ENCODE results near the gene PLAGL1. TPM values are rescaled to one million over a fixed set of nuclear protein-coding genes. Genes with fewer than 3 reads are reported as not detected.
A peak's percentile ranks its signal among the peaks of the same experiment; 100 is the strongest.
"Not testable (repeated sequence)": the region's sequence is repeated elsewhere in the genome, so short reads cannot be mapped to it uniquely, and the experiment has no call there.

PLAGL1 gene, protein sequence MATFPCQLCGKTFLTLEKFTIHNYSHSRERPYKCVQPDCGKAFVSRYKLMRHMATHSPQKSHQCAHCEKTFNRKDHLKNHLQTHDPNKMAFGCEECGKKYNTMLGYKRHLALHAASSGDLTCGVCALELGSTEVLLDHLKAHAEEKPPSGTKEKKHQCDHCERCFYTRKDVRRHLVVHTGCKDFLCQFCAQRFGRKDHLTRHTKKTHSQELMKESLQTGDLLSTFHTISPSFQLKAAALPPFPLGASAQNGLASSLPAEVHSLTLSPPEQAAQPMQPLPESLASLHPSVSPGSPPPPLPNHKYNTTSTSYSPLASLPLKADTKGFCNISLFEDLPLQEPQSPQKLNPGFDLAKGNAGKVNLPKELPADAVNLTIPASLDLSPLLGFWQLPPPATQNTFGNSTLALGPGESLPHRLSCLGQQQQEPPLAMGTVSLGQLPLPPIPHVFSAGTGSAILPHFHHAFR
- 12.1 and 13.5 TPM in 2 replicates for total RNA-seq

DNA sequence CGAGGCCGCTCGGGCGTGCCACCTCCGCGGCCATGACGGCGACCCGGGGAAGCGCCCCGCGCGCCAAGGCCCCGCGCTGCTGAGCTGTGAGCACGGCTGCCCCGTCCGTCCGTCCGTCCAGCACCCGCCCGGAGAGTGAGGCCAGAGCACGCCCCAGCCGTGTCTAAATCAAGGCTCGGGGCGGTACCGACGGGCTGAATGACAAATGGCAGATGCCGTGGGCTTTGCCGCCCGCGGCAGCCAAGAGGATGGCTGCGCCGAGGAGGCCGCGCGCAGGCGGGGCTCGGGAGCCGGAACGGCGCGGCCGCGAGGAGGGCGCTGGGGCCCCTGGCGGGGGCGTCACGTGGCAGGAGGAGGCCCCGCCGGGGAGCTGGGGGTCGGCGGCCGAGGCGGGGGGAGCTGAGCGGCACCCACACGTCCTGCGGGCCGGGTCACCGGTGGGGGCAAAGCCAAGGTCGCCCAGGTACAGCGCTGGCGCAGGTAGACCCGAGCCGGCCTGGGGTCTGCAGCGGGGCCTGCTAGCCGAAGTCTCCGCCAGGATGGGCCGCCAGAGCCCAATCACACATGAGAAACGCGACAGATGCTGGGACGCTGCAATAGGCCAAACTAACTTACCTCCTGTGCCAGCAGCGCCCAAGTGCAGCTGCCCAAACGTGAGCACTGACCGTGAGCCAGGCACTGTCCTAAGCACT is at the start of gene PLAGL1:
PLAGL1 (minus strand) TSS at position 140 of the 692 bp plus-strand sequence. CDS start 60,123 bp downstream, outside the sequence.
- peak; percentile 70 for DNase-seq (ENCODE audit: low read depth)
- TF ChIP-seq, protein P1, sequence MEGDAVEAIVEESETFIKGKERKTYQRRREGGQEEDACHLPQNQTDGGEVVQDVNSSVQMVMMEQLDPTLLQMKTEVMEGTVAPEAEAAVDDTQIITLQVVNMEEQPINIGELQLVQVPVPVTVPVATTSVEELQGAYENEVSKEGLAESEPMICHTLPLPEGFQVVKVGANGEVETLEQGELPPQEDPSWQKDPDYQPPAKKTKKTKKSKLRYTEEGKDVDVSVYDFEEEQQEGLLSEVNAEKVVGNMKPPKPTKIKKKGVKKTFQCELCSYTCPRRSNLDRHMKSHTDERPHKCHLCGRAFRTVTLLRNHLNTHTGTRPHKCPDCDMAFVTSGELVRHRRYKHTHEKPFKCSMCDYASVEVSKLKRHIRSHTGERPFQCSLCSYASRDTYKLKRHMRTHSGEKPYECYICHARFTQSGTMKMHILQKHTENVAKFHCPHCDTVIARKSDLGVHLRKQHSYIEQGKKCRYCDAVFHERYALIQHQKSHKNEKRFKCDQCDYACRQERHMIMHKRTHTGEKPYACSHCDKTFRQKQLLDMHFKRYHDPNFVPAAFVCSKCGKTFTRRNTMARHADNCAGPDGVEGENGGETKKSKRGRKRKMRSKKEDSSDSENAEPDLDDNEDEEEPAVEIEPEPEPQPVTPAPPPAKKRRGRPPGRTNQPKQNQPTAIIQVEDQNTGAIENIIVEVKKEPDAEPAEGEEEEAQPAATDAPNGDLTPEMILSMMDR (IDR thresholded peaks at IDR 0.05; ENCODE audit: insufficient read depth, low read depth, low read length), result no peak
- H3K4me3 ChIP-seq (ENCODE audit: low read depth, low read length), result peak within 1 kb of the TSS; percentile 68

DNA sequence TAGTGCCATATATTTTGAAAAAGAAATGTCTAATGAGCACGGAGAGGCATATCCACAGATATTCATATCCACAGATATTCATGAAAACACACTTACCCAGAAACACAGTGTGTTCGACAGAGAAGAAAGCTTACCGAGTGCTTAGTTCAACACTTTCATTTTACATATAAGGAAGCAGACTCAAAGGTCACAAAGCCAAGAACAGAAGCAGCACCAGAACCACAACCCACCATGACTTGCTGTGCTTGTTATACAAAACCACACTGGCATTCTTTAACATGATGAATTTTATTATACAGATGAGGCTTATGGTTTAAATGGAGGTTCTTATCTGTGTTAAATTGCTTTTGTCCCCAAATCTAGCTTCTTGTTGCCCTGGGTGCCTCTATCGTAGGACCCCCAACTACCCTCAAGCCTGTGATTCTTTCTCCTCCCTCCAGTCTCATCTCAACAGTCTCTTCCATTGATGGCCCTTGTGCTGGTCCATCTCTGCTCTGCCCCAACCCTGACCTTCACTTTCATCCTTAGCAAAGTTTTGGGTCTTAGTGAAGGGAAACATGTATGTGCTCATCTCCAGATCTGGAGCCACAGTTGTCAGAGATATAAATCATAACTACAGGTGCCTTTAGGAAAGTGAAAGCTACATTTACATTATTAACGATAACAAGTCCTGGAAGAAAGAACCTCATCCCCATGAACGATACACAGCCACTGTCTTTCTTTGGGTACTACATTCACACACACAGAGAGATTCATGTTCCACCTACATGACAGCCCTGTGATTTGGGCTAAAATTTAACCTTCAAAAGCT is 47.3 kb upstream of the PLAGL1 start:
- DNase-seq (ENCODE audit: low read depth), result no peak
- H3K4me3 ChIP-seq (ENCODE audit: low read depth, low read length), result no peak overlapping the region
- TF ChIP-seq, protein P1 (IDR thresholded peaks at IDR 0.05; ENCODE audit: insufficient read depth, low read depth, low read length), result no peak

DNA sequence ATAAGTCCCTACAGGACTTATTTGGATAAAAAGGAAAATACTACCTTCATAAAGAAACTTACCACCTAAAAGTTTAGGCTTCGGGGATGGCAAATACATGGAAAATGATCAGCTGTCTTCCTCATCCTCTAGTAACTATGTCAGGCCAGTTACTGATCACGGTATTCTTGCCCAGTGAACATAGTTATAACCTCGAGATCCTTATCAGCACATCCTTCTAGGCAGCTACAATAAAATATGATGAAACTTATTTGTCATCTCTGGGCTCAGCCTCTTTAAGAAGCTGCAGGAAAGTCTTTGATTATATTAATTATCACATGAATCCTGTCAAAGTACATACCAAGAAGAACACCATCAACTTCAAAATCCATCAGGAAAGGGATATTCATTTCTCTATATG is 45.5 kb upstream of the PLAGL1 start:
- TF ChIP-seq, protein P1 (IDR thresholded peaks at IDR 0.05; ENCODE audit: insufficient read depth, low read depth, low read length), result no peak
- H3K4me3 ChIP-seq (ENCODE audit: low read depth, low read length), result no peak overlapping the region

DNA sequence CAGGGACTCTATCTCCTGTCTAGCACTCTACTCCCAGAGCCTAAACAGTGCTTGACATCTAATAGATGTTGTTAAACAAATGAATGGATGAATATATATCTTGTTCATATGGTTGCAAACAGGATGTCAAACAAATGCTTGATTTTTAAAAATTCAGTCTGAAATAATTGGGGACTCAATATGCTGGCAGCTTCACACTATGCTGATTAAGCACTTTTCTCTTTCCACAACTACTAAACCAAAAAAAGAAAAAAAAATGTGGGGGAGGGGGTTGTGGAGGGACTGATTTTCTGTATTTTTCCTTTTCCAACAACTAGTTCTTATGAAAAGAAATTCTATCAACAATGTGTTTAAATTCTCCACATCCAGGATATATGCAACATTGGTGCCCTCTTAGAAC is 44.4 kb upstream of the PLAGL1 start:
- TF ChIP-seq, protein P1 (IDR thresholded peaks at IDR 0.05; ENCODE audit: insufficient read depth, low read depth, low read length), result no peak

More for the DNA sequence above, 45.5 kb upstream of the PLAGL1 start:
- no peak for DNase-seq (ENCODE audit: low read depth)

DNA sequence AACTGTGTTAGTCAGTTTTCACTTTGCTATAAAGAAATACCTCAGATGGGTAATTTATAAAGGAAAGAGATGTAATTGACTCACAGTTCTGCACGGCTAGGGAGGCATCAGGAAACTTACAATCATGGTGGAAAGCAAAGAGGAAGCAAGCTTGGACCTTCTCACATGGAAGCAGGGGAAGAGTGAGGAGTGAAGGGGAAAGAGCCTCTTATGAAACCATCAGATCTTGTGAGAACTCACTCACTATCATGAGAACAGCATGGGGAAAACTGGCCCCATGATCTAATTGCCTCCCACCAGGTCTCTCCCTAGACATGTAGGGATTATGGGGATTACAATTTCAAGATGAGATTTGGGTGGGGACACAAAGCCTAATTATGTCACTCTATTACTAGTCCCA is 41.3 kb upstream of the PLAGL1 start:
- TF ChIP-seq, protein P1 (IDR thresholded peaks at IDR 0.05; ENCODE audit: insufficient read depth, low read depth, low read length), result no peak

More for the DNA sequence above, 44.4 kb upstream of the PLAGL1 start:
- no peak overlapping the region for H3K4me3 ChIP-seq (ENCODE audit: low read depth, low read length)
- DNase-seq (ENCODE audit: low read depth), result no peak

DNA sequence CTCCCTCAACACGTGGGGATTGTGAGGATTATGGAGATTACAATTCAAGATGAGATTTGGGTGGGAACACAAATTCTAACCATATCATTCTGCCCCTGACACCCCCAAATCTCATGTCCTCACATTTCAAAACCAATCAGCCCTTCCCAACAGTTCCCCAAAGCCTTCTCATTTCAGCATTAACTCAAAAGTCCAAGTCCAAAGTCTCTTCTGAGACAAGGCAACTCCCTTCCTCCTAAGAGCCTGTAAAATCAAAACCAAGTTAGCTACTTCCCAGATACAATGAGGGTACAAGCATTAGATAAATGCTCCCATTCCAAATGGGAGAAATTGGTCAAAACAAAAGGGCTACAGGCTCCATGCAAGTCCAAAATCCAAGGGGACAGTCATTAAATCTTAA is 39.6 kb upstream of the PLAGL1 start:
- TF ChIP-seq, protein P1 (IDR thresholded peaks at IDR 0.05; ENCODE audit: insufficient read depth, low read depth, low read length), result no peak
- H3K4me3 ChIP-seq (ENCODE audit: low read depth, low read length), result no peak overlapping the region
- DNase-seq (ENCODE audit: low read depth), result no peak

More for the DNA sequence above, 41.3 kb upstream of the PLAGL1 start:
- DNase-seq (ENCODE audit: low read depth), result no peak
- H3K4me3 ChIP-seq (ENCODE audit: low read depth, low read length), result no peak overlapping the region

DNA sequence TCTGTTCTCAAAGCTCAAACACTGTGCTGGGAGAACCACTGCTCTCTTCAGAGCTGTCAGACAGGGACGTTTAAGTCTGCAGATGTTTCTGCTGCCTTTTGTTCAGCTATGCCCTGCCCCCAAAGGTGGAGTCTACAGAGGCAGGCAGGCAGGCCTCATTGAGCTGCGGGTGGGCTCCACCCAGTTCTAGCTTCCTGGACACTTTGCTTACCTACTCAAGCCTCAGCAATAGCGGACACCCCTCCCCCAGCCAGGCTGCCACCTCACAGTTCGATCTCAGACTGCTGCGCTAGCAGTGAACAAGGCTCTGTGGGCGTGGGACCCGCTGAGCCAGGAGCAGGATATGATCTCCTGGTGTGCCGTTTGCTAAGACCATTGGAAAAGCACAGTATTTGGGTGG is 38.6 kb upstream of the PLAGL1 start:
- H3K4me3 ChIP-seq (ENCODE audit: low read depth, low read length), result not testable (repeated sequence)

DNA sequence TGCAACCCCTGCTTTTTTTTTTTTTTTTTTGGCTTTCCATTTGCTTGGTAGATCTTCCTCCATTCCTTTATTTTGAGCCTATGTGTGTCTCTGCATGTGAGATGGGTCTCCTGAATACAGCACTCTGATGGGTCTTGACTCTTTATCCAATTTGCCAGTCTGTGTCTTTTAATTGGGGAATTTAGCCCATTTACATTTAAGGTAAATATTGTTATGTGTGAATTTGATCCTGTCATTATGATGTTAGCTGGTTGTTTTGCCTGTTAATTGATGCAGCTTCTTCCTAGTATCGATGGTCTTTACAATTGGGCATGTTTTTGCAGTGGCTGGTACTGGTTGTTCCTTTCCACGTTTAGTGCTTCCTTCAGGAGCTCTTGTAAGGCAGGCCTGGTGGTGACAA is 36.9 kb upstream of the PLAGL1 start:
- H3K4me3 ChIP-seq (ENCODE audit: low read depth, low read length); DNase-seq (ENCODE audit: low read depth): not testable (repeated sequence)

More for the DNA sequence above, 38.6 kb upstream of the PLAGL1 start:
- DNase-seq (ENCODE audit: low read depth), result not testable (repeated sequence)
